HG03095 (cell line): ENCODE measurements around the gene GCFC2.

ENCODE experiments used
- ATAC-seq: cut with Tn5 transposase; IDR thresholded peaks from one replicate; pipeline ENCODE4 v1.9.1; 2021; ENCODE audit warnings: moderate library complexity; ENCODE audit not compliant: unreplicated experiment

Gene GCFC2

GRCh38 chr2:75632091-75632701 is 78.5 kb downstream of the GCFC2 start:
- no peak for ATAC-seq

GRCh38 chr2:75627902-75628504 is 82.7 kb downstream of the GCFC2 start:
- ATAC-seq, result no peak

GRCh38 chr2:75622929-75623328 is 87.8 kb downstream of the GCFC2 start:
- ATAC-seq, result no peak

GRCh38 chr2:75622500-75622899 is 88.2 kb downstream of the GCFC2 start:
- ATAC-seq, result no peak

GRCh38 chr2:75621228-75621627 is 89.5 kb downstream of the GCFC2 start:
- ATAC-seq, result no peak

GRCh38 chr2:75619956-75620740 is 90.6 kb downstream of the GCFC2 start:
- no peak for ATAC-seq

GRCh38 chr2:75616933-75617332 is 93.8 kb downstream of the GCFC2 start:
- ATAC-seq, result no peak

- ATAC-seq, result no peak
Measured at GRCh38 chr2:75616406-75616805, 94.3 kb downstream of the GCFC2 start.

GRCh38 chr2:75614162-75614651 is 96.5 kb downstream of the GCFC2 start:
- ATAC-seq, result no peak

- ATAC-seq, result no peak
Measured at GRCh38 chr2:75612862-75613243, 97.9 kb downstream of the GCFC2 start.
